ENCODE measurements around the gene PARD3.

PARD3 gene

GRCh38 chr10:34824870-34825269 lies 9.8 kb upstream of the PARD3 start:
- DNase-seq (ENCODE audit: low read depth, low spot score) = no peak

GRCh38 chr10:34821587-34822585 lies 6.8 kb upstream of the PARD3 start:
- DNase-seq (ENCODE audit: low read depth, low spot score) = no peak

- DNase-seq (ENCODE audit: low read depth, low spot score) = no peak
Measured at GRCh38 chr10:34817586-34817985, 2.5 kb upstream of the PARD3 start.

DNA sequence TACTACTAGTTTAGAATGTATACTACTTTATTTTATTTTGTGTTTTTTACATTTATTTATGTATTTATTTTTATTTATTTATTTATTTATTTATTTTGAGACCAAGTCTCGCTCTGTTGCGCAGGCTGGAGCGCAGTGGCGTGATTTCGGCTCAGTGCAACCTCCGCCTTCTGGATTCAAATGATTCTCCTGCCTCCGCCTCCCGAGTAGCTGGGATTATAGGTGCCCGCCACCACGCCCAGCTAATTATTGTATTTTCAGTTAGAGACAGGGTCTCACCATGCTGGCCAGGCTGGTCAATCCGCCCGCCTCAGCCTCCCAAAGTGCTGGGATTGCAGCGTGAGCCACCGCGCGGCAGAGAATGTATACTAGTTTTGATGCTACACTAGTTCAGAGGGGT lies 2.0 kb upstream of the PARD3 start:
- DNase-seq (ENCODE audit: low read depth, low spot score) = no peak

DNA sequence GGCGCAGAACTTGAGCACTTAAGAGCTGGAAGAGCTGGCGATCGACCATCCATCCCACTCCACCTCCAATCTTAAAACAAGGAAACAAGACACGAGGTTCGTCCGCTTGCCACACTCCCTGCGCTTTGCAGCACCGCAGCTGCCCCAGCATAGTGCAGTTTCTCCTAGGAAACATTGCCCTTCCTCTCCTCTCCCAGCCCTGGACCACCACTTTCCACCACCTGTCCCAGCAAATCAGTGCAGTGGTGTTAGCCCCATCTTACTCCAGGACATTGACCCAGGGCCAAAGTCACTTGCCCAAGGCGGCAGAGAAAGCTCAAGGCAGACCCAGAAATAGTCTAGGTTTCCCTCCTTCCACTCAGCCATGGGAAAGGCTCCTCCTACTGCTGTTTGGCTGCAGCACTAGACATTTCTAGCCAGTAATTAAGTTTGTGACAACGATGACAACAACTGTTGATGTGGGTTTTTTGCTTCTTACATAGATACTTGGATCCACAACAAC lies 1.5 kb upstream of the PARD3 start:
- no peak for DNase-seq (ENCODE audit: low read depth, low spot score)

DNA sequence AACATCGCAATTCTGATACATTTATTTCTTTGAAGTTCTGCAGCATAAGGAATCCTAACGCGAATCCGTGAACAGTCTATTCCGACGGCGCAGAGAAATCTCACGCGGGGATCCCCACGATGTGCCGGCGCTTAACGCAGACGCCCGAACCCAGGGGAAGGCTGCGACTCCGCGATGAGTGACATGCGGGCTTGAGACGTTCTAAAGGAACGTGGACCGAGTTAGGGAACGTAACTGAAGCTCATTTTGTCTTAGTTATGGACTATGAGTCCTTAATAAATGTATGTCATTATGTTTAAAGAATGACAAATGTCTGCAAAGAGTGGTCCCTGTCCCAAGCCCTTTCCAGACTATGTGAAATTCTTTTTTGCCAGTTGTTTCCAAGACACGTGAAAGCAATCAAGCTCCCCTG lies 995 bp upstream of the PARD3 start:
- no peak for DNase-seq (ENCODE audit: low read depth, low spot score)

DNA sequence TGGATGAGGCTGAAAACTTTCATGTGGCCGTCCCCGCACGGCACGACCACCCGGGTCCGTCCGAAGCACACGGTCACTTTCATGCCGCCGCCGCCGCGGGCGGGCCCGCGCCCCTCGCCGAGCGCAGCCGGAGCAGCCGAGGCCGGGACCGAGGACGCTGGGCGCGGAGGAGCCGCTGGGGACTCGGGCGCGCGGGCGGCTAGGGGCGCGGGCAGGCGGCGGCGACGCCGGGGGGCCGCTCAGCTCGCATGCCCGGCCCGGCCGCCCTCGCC lies 247 bp downstream of the PARD3 start:
- DNase-seq (ENCODE audit: low read depth, low spot score) = no peak

DNA sequence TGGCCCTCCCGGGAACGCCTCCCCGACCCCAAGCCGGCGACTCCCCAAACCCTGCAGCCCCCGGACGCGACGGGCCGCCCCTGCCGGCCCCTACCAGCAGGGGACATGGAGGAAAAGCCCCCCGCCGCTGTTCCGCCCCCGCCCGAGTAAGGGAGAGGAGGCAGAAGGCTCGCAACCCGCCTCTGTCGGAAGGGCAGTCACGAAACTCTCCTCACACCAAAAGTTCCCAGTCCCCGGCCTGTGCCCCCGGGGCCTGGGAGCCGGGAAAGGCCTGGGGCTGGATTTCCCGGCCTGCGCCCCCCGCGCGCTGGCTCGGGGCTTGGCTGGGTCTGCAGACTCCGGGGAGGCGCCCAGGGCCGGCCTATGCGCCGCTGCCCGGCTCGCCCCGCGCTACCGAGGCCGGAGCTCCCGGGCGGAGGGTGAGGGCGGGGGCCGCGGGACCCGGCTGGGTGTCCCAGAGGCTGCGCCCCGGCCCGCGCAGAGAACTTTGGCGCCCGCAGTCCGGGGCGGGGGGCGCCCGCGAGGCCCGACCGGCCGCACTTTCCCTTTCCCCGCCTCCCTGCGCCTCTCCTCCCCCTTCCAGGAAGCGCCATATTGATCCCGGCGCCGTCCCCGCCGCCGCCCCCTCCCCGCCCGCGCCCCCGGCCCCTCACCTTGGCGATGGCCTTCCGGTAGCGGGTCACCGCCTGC lies 728 bp downstream of the PARD3 start:
- DNase-seq (ENCODE audit: low read depth, low spot score) = no peak

- no peak for DNase-seq (ENCODE audit: low read depth, low spot score)
Measured at GRCh38 chr10:34813626-34814222, 1.4 kb downstream of the PARD3 start.

- no peak for DNase-seq (ENCODE audit: low read depth, low spot score)
Measured at GRCh38 chr10:34812771-34813170, 2.3 kb downstream of the PARD3 start.

DNA sequence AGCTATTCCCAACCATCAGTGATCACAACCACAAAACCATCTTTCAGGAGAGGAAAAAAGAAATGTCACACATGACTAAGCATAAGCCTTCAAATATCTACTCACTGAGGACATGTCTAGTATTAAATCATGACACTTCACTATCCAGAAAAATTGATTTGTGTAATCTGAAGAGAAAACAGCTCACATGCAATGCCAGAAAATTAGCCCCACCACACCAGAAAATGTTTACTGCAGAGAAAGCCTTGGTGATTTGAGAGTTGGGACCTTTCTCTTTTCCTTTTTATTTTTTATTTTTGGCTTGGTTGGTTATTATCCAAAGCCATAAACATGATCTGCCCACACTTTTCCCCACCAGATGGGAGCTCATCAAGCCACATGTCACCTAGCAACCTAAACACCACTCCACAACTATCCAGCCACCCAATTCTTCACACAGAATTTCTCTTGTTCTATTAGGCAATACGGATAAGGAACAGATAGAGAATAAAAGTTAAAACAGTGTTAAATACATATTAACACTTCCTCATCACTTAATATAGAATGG lies 3.1 kb downstream of the PARD3 start:
- DNase-seq (ENCODE audit: low read depth, low spot score) = no peak

DNA sequence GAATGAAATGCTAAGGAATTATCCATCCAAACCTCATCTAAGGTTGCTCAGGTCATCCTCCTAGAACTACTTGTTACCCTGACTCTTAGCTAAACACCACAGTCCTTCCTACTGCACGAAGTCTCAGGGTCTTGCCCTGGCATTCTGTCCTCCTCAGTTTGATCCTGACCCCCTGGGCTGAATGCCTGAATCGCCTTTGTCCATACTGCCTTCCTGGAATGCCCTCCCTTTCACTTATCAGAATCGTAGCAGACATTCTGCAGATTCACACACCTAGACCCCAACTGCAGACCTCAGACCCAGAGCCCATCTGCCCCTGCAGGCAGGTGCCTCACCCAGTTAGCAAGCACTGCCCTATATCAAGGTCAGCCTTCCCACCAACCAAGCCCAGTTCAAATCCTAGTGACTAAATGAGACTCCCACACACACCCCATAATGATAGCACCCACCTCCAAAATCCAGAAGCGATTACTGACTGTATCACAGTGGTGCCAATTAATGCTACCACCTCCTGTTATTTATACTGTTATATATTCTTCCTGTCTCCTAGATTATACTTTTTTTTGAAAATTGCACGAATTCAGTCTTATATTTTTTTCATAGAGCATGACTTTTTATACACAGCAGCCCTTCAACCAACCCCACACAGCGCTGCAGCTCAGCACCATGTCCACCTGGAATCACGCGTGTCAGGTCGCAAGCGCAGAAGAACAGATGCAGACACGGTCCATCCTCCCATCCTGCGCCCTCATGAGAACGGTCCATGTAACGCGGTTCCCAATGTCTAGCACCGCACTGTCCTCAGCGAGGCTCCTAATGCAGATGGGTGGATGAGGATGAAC lies 3.7 kb downstream of the PARD3 start:
- DNase-seq (ENCODE audit: low read depth, low spot score) = no peak

DNA sequence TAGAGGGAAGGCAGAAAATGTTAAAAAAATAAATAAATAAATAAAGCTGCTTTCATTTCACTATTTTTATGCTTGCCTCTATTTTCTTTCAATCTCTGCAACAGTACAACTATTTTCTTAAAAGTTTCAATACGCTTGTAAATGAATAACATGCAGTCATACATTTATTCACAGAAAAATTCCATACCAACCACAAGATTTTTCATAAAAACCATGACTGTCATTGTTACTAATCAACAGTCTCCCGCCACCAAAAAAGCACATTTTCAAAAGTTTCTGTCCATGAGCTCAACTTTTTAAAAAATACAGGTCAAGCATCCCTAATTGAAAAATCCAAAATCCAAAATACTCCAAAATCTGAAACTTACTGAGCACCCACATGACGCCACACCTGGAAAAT lies 5.3 kb downstream of the PARD3 start:
- DNase-seq (ENCODE audit: low read depth, low spot score) = no peak

DNA sequence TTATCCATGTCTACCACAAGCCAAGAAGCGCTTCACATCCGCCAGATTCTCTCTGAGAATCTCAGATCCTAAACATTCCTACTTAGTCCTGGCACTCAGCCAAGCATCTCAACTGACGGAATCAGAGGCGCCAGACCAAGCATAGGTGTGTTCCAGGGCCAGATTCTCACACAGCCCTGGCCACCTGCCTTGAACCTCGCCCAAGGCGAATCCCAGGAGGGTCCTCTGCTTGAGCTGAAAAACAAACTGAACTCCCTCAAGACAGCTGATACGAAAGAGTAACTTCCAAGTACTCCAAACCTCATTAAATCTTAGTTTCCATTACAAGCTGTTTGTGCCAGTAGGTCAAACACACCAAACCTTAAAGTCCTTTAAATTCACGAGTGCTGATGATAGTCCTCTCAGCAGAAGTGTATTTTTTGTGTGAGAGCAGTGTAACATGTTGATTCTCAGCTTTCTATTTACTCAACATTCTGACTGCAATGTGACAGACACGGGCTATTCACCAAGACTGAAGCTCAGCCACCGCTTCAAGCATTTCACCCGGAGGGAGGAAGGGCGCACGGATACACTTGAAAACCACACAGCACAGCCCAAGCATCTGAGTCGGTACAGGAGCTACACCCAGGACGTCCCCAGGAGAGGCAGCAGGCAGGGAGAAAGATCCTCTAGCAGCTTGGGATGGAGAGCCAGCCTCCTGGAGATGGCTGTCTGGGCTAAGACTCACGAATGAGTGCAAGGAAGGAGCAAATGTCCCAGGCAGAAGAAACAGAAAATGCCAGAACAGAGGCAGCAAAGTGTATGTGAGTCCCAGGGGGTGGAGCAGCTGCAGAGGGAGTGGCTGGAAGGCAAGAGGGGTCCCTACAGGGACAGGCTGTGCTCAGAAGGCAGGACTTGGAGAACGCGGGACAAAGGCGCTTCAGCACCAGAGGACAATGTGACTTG lies 6.0 kb downstream of the PARD3 start:
- no peak for DNase-seq (ENCODE audit: low read depth, low spot score)

- no peak for DNase-seq (ENCODE audit: low read depth, low spot score)
Measured at GRCh38 chr10:34808336-34808735, 6.8 kb downstream of the PARD3 start.

DNA sequence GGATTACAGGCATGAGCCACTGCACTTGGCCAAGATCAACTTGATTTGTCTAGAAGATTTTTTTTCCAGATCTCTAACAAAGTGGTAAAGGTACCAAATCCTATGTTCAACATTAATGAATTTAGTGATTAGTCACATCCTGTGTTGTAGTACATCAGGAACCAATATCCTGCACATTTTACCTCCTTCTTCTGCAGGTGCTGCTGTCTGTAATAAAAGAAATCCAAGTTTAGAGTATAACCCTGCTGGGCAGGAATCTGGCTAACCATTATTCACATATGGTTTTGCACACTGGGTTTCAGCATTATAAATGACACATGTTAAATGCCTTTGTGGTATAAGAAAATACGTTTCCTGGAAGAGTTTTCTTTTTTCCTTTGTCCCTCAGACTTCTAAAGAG lies 10.8 kb downstream of the PARD3 start:
- no peak for DNase-seq (ENCODE audit: low read depth, low spot score)

GRCh38 chr10:34802692-34803091 lies 12.4 kb downstream of the PARD3 start:
- DNase-seq (ENCODE audit: low read depth, low spot score) = no peak

- DNase-seq (ENCODE audit: low read depth, low spot score) = no peak
Measured at GRCh38 chr10:34801097-34801733, 13.9 kb downstream of the PARD3 start.

DNA sequence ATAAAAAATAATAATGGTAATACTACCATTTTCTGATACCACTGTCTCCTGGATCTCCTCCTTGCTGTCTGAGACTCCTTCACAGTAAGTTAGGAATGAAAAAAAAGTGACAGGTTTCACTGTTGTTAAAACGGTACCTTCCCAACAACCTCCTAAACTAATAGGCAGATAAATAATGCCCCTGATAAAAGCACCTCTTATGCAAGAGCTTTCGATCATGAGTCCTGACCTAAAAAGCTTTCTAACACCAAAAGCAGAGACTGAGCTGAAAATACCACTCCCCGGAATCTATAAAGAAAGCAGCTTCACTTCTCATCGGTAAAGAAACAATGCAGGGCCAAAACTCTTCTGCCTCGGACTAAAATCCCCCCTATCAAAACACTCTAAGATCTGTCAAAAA lies 14.5 kb downstream of the PARD3 start:
- DNase-seq (ENCODE audit: low read depth, low spot score) = no peak

DNA sequence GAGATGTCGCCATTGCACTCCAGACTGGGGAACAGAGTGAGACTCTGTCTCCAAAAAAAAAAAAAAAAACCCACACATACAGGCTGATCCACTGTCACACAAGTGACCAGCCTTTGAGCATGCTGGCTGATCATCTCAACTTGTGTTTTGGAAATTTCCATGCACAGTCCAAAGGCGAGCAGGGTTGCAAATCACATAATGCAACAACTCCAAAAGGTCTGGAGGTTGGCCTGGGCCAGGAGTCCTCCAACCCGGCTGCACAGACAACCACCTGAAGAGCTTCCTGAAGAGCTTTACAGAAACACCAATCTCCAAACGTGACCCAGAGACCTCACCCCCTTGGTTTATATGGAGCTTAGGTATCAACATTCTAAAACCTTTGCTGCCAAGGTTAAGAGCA lies 16.4 kb downstream of the PARD3 start:
- no peak for DNase-seq (ENCODE audit: low read depth, low spot score)

Measured in activated naive CD8-positive, alpha-beta T cell treated with anti-CD3 and anti-CD28 coated beads, Interleukin-2, amount 50 U/mL, for 16 hours (primary cell).